ENCODE measurements around the gene CXCR2. TPM values are rescaled to one million over a fixed set of nuclear protein-coding genes. Genes with fewer than 3 reads are reported as not detected.

CXCR2 gene
- total RNA-seq, 1 experiment from 2014 or later, result not detected

GRCh38 chr2:218081063-218081462 lies 44.8 kb upstream of the CXCR2 start:
- ChIA-PET CTCF (no interaction called here), POLR2A (no interaction called here)
- no peak overlapping the region for H3K4me3 ChIP-seq (ENCODE audit: low read depth, low read length)
- Mint-ChIP-seq H3K4me3 (ENCODE audit: unreplicated experiment) (no peak overlapping the region), H3K36me3 (ENCODE audit: insufficient read depth, unreplicated experiment) (no peaks in the 10 kb centered on the region), H3K4me1 (ENCODE audit: low read depth, unreplicated experiment) (no peaks in the 10 kb centered on the region), H3K27ac (ENCODE audit: unreplicated experiment) (no peak overlapping the region), H3K27me3 (ENCODE audit: insufficient read depth, unreplicated experiment) (peaks cover 6% of the 10 kb centered on the region), H3K9me3 (ENCODE audit: unreplicated experiment) (peaks cover 18% of the 10 kb centered on the region)
- no peaks in the 10 kb centered on the region for H3K27me3 ChIP-seq (replicated peaks; ENCODE audit: control insufficient read depth, insufficient read depth, low read length)
- TF ChIP-seq CTCF (IDR thresholded peaks at IDR 0.05; ENCODE audit: insufficient read depth in 1 of 2, low read depth in 1 of 2, low read length in 1 of 2, severe bottlenecking in 1 of 2, unreplicated experiment in 1 of 2), result no peak
- intact Hi-C loops (cut with micrococcal nuclease; ENCODE audit: unreplicated experiment), result no loop called here
- no TSS peak for BruUV-seq (replicated peaks)
- no peaks in the 10 kb centered on the region for H3K36me3 ChIP-seq (ENCODE audit: control insufficient read depth, insufficient read depth, low read length)
- H3K9me3 ChIP-seq, result no peaks in the 10 kb centered on the region
- no peaks in the 10 kb centered on the region for H3K4me1 ChIP-seq
- DNase-seq, result no peak

GRCh38 chr2:218081695-218082094 lies 44.1 kb upstream of the CXCR2 start:
- POLR2A ChIA-PET, result no interaction called here
- TF ChIP-seq CTCF (IDR thresholded peaks at IDR 0.05; ENCODE audit: insufficient read depth in 1 of 2, low read depth in 1 of 2, low read length in 1 of 2, severe bottlenecking in 1 of 2, unreplicated experiment in 1 of 2), result no peak
- BruUV-seq (replicated peaks), result no TSS peak

GRCh38 chr2:218082586-218083351 lies 43.1 kb upstream of the CXCR2 start:
- Histone ChIP-seq H3K27me3 (replicated peaks; ENCODE audit: control insufficient read depth, insufficient read depth, low read length) (no peaks in the 10 kb centered on the region), H3K4me1 (no peaks in the 10 kb centered on the region), H3K9me3 (peaks cover 9% of the 10 kb centered on the region), H3K36me3 (ENCODE audit: control insufficient read depth, insufficient read depth, low read length) (no peaks in the 10 kb centered on the region), H3K4me3 (ENCODE audit: low read depth, low read length) (no peak overlapping the region)
- ChIA-PET POLR2A (no interaction called here), CTCF (no interaction called here)
- peaks cover 4% of the 10 kb centered on the region for H3K27me3 Mint-ChIP-seq (ENCODE audit: insufficient read depth, unreplicated experiment)
- H3K9me3 Mint-ChIP-seq (ENCODE audit: unreplicated experiment), result peaks cover 27% of the 10 kb centered on the region
- H3K4me1 Mint-ChIP-seq (ENCODE audit: low read depth, unreplicated experiment), result no peaks in the 10 kb centered on the region
- H3K27ac Mint-ChIP-seq (ENCODE audit: unreplicated experiment), result no peak overlapping the region
- no peak overlapping the region for H3K4me3 Mint-ChIP-seq (ENCODE audit: unreplicated experiment)
- DNase-seq, result no peak
- no peak for TF ChIP-seq CTCF (IDR thresholded peaks at IDR 0.05; ENCODE audit: insufficient read depth in 1 of 2, low read depth in 1 of 2, low read length in 1 of 2, severe bottlenecking in 1 of 2, unreplicated experiment in 1 of 2)
- intact Hi-C loops (cut with micrococcal nuclease; ENCODE audit: unreplicated experiment), result no loop called here
- no peaks in the 10 kb centered on the region for H3K36me3 Mint-ChIP-seq (ENCODE audit: insufficient read depth, unreplicated experiment)
- no TSS peak for BruUV-seq (replicated peaks)

More at GRCh38 chr2:218081695-218082094, 44.1 kb upstream of the CXCR2 start:
- H3K4me1 ChIP-seq, result no peaks in the 10 kb centered on the region
- no peak overlapping the region for H3K4me3 ChIP-seq (ENCODE audit: low read depth, low read length)
- H3K27me3 ChIP-seq (replicated peaks; ENCODE audit: control insufficient read depth, insufficient read depth, low read length), result no peaks in the 10 kb centered on the region
- Mint-ChIP-seq H3K27ac (ENCODE audit: unreplicated experiment) (no peak overlapping the region), H3K36me3 (ENCODE audit: insufficient read depth, unreplicated experiment) (no peaks in the 10 kb centered on the region), H3K4me1 (ENCODE audit: low read depth, unreplicated experiment) (no peaks in the 10 kb centered on the region), H3K9me3 (ENCODE audit: unreplicated experiment) (peaks cover 24% of the 10 kb centered on the region), H3K27me3 (ENCODE audit: insufficient read depth, unreplicated experiment) (peaks cover 4% of the 10 kb centered on the region), H3K4me3 (ENCODE audit: unreplicated experiment) (no peak overlapping the region)
- CTCF ChIA-PET, result no interaction called here
- no peaks in the 10 kb centered on the region for H3K36me3 ChIP-seq (ENCODE audit: control insufficient read depth, insufficient read depth, low read length)
- DNase-seq, result no peak
- intact Hi-C loops (cut with micrococcal nuclease; ENCODE audit: unreplicated experiment), result no loop called here
- H3K9me3 ChIP-seq, result peaks cover 5% of the 10 kb centered on the region

All from Caco-2 (cell line).